ENCODE data around the gene IRF1.

DNA sequence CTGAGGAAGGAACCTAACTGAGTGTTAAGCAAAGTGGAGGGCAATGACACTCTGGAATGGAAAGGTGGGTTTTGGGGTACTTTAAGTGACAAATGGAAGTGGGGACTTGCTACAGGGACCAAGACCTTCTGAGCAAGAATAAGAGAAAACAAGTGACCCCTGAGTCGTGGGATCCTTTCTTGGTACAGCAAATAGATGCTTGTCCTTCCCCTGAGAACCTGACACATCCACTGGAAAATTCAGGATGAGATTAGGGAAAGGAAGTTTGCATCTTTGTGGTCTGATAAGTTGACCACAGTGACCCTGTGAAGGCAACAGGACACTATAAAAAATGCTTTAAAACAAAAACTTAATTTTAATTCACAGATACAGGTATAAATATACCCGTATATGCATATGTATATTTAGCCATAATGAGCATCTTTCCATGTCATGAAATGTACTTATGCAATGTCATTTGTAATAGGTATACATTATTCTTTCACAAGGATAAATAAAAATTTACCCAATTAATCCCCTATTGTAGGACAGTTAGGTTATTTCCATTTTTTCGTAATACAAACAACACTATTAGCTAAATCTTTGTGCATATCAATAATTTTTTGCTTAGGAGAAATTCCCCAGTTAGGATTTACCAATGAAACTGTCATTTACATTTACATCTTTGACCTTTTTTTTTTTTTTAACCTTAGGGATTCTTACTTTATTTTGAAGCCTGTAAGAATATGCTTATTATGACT is 2.0 kb upstream of the IRF1 start:
- TF ChIP-seq, protein P1, sequence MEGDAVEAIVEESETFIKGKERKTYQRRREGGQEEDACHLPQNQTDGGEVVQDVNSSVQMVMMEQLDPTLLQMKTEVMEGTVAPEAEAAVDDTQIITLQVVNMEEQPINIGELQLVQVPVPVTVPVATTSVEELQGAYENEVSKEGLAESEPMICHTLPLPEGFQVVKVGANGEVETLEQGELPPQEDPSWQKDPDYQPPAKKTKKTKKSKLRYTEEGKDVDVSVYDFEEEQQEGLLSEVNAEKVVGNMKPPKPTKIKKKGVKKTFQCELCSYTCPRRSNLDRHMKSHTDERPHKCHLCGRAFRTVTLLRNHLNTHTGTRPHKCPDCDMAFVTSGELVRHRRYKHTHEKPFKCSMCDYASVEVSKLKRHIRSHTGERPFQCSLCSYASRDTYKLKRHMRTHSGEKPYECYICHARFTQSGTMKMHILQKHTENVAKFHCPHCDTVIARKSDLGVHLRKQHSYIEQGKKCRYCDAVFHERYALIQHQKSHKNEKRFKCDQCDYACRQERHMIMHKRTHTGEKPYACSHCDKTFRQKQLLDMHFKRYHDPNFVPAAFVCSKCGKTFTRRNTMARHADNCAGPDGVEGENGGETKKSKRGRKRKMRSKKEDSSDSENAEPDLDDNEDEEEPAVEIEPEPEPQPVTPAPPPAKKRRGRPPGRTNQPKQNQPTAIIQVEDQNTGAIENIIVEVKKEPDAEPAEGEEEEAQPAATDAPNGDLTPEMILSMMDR (conservative IDR thresholded peaks at IDR 0.05; ENCODE audit: low read depth, low read length): no peak
- TF ChIP-seq SMC3 (IDR thresholded peaks at IDR 0.05; ENCODE audit: low read depth, low read length): no peak
- TF ChIP-seq POLR2A (IDR thresholded peaks at IDR 0.05; ENCODE audit: low read depth, low read length): no peak
- TF ChIP-seq RFX5 (IDR thresholded peaks at IDR 0.05; ENCODE audit: low read depth, low read length): no peak
- no peak for TF ChIP-seq BHLHE40 (IDR thresholded peaks at IDR 0.05; ENCODE audit: low read depth, low read length)
